Gastrocnemius medialis (tissue), 4 donors: ENCODE data around the gene KIRREL3. TPM values are rescaled to one million over a fixed set of nuclear protein-coding genes. Genes with fewer than 3 reads are reported as not detected.

Experiments
- ATAC-seq, 2 donors: fragments of 150-250 bp; one replicate each; pipeline ENCODE4 v1.9.1; 2016
- DNase-seq, 2 donors: peaks; one replicate each; pipeline ENCODE4 v3.0.0-alpha.2; 2019
- H3K27ac ChIP-seq, 4 donors: fragments of 200-600 bp; sonication (generic); 1 replicate in 1 of 4; 2 replicates in 3 of 4; pipeline ENCODE4 v1.5.1; 2016 to 2018; ENCODE audit warnings: mild to moderate bottlenecking in 2 of 4, moderate library complexity in 1 of 4
- H3K27me3 ChIP-seq, 3 donors: fragments of 200-600 bp; sonication (generic) in 2 of 3; 1 replicate in 1 of 3; 2 replicates in 2 of 3; pipeline versions ENCODE4 v1.5.1 to v1.6.0; 2016 to 2019; ENCODE audit warnings: mild to moderate bottlenecking in 1 of 3, moderate library complexity in 1 of 3
- H3K36me3 ChIP-seq, 2 donors: fragments of 200-600 bp; sonication (generic) in 1 of 2; one replicate each; pipeline ENCODE4 v1.5.1; 2017 to 2018
- H3K4me1 ChIP-seq, 2 donors: fragments of 200-600 bp; sonication (generic) in 1 of 2; one replicate each; pipeline ENCODE4 v1.5.1; 2016 to 2017; ENCODE audit warnings: mild to moderate bottlenecking in 2 of 2
- H3K4me3 ChIP-seq, 4 donors: fragments of 200-600 bp; sonication (generic) in 3 of 4; 1 replicate in 1 of 4; 2 replicates in 3 of 4; pipeline ENCODE4 v1.5.1; 2016 to 2019; ENCODE audit warnings: mild to moderate bottlenecking in 2 of 4
- H3K9me3 ChIP-seq, 3 donors: fragments of 200-600 bp; sonication (generic) in 2 of 3; 1 replicate in 1 of 3; 2 replicates in 2 of 3; pipeline ENCODE4 v1.5.1; 2016 to 2019
- CTCF ChIP-seq, 5 experiments: fragments of 450-650 bp in 3 of 5; fragments of 200-600 bp in 2 of 5; sonication (generic) in 2 of 5; IDR thresholded peaks in 4 of 5; conservative IDR thresholded peaks in 1 of 5; 1 replicate in 4 of 5; 2 replicates in 1 of 5; pipeline ENCODE4 v1.5.1; 2016 to 2019; ENCODE audit warnings: antibody characterized with exemption in 5 of 5, mild to moderate bottlenecking in 3 of 5, moderate library complexity in 3 of 5
- POLR2A ChIP-seq, 2 donors: fragments of 450-650 bp; IDR thresholded peaks; one replicate each; pipeline ENCODE4 v1.6.1; 2017; ENCODE audit warnings: antibody characterized with exemption in 2 of 2, mild to moderate bottlenecking in 2 of 2, moderate library complexity in 2 of 2
- in situ Hi-C, 4 donors: fragments of 200-750 bp; cut with MboI; loops; one replicate each; pipeline versions ENCODE4 v1.15.0 to v1.8.0; 2017; ENCODE audit warnings: low sequenced_read_pairs in 4 of 4
- intact Hi-C: fragments of 100-400 bp; cut with DNase I; formaldehyde crosslinking; loops from one replicate; pipeline ENCODE4 v1.15.1; 2023; ENCODE audit warnings: low total_unique reads
- total RNA-seq, 4 donors: library from RNA; depleted of rRNA; stranded (reverse); fragments of >200 nt; gene quantifications; one replicate each; pipeline versions ENCODE4 v1.1.0 to v1.2.3, GENCODE V29; 2016

Gene KIRREL3
- total RNA-seq, 4 donors from 2014 or later = 0.10 TPM; not detected in 3

- peaks cover 4 to 15% (median 5%) of the 10 kb centered on the region in 3 donors for H3K27me3 ChIP-seq
- no peak overlapping the region for H3K27ac ChIP-seq
- DNase-seq (no peak), ATAC-seq (no peak)
- intact Hi-C loops = no loop called here
- no peaks in the 10 kb centered on the region for H3K9me3 ChIP-seq
- H3K4me1 ChIP-seq = no peaks in the 10 kb centered on the region
- H3K4me3 ChIP-seq = no peak overlapping the region
- H3K36me3 ChIP-seq = no peaks in the 10 kb centered on the region
- TF ChIP-seq POLR2A (IDR thresholded peaks at IDR 0.05) = no peak
- no peak for TF ChIP-seq CTCF (IDR thresholded peaks at IDR 0.05 in 4 of 5, conservative IDR thresholded peaks at IDR 0.05 in 1 of 5)
- in situ Hi-C loops = no loop called here
These were observed 458.1 kb downstream of the KIRREL3 start for GRCh38 chr11:126542334-126543015.

DNA sequence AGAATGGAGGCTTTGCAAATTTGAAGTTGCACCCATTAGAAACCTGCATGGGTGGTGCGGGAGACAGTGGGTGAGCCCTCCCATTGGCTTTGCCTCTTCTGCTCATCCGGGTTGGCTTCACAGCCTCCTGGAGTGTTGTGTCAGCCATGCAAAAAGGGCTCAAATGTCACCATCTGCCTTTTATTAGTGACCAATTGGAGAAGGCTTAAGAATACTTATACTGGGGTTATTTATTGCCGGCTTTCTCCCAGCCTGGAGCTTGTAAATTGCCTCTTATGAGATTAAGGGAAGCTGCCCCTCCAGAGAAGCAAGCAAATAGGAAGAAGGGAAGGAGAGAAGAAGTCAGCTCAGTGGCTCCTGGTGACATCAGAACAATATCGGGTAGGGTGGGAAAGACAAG is 462.5 kb downstream of the KIRREL3 start:
- Histone ChIP-seq H3K36me3 (no peaks in the 10 kb centered on the region), H3K4me3 (no peak overlapping the region), H3K27ac (no peak overlapping the region), H3K27me3 (peaks cover 0 to 9% (median 0%) of the 10 kb centered on the region in 3 donors), H3K4me1 (no peaks in the 10 kb centered on the region), H3K9me3 (no peaks in the 10 kb centered on the region)
- no peak for ATAC-seq
- TF ChIP-seq POLR2A (IDR thresholded peaks at IDR 0.05) = no peak
- no peak for TF ChIP-seq CTCF (IDR thresholded peaks at IDR 0.05 in 4 of 5, conservative IDR thresholded peaks at IDR 0.05 in 1 of 5)
- intact Hi-C loops (no loop called here), in situ Hi-C loops (no loop called here)
- no peak for DNase-seq

GRCh38 chr11:126537492-126537891 is 463.1 kb downstream of the KIRREL3 start:
- no peak for DNase-seq
- no peak overlapping the region for H3K27ac ChIP-seq
- ATAC-seq = no peak
- in situ Hi-C loops = no loop called here
- intact Hi-C loops = no loop called here
- H3K4me1 ChIP-seq = no peaks in the 10 kb centered on the region
- no peak overlapping the region for H3K4me3 ChIP-seq
- H3K36me3 ChIP-seq = no peaks in the 10 kb centered on the region
- TF ChIP-seq CTCF (IDR thresholded peaks at IDR 0.05 in 4 of 5, conservative IDR thresholded peaks at IDR 0.05 in 1 of 5) (no peak), POLR2A (IDR thresholded peaks at IDR 0.05) (no peak)
- H3K27me3 ChIP-seq = peaks cover 0 to 9% (median 0%) of the 10 kb centered on the region in 3 donors
- H3K9me3 ChIP-seq = no peaks in the 10 kb centered on the region

GRCh38 chr11:126534141-126534805 is 466.3 kb downstream of the KIRREL3 start:
- Histone ChIP-seq H3K27me3 (peaks cover 0 to 9% (median 0%) of the 10 kb centered on the region in 3 donors), H3K27ac (no peak overlapping the region), H3K4me3 (no peak overlapping the region), H3K36me3 (no peaks in the 10 kb centered on the region), H3K9me3 (no peaks in the 10 kb centered on the region), H3K4me1 (no peaks in the 10 kb centered on the region)
- no peak for ATAC-seq
- intact Hi-C loops (no loop called here), in situ Hi-C loops (no loop called here)
- TF ChIP-seq CTCF (IDR thresholded peaks at IDR 0.05 in 4 of 5, conservative IDR thresholded peaks at IDR 0.05 in 1 of 5) = no peak
- TF ChIP-seq POLR2A (IDR thresholded peaks at IDR 0.05) = no peak
- DNase-seq = no peak
